HepG2 (cell line): ENCODE data around the gene TTPAL. TPM values are rescaled to one million over a fixed set of nuclear protein-coding genes. Genes with fewer than 3 reads are reported as not detected.

Experiments used
- ARHGAP35 ChIP-seq: sonication (generic); formaldehyde crosslinking; IDR thresholded peaks from 2 replicates; pipeline ENCODE4 v1.9.0; 2022; ENCODE audit warnings: mild to moderate bottlenecking, inconsistent platforms, moderate library complexity, missing genetic modification reagents, borderline replicate concordance
- ASH2L ChIP-seq: fragments of 300-600, 200-600 bp; sonication (generic); IDR thresholded peaks from 2 replicates; pipeline ENCODE4 v1.7.0; 2017; ENCODE audit warnings: low read depth, mild to moderate bottlenecking, moderate library complexity, mixed read lengths, low read length; ENCODE audit not compliant: insufficient read length
- CEBPB ChIP-seq: IDR thresholded peaks from 2 replicates; pipeline ENCODE4 v1.6.1; 2011; ENCODE audit warnings: low read depth, low read length, improper control_type of control experiment, borderline replicate concordance
- CEBPG ChIP-seq: IDR thresholded peaks from 2 replicates; pipeline ENCODE4 v1.6.1; 2016
- CREB1 ChIP-seq, 2 experiments: fragments of 450-650 bp in 1 of 2; IDR thresholded peaks; 2 replicates each; pipeline ENCODE4 v1.6.1; 2016 to 2017; ENCODE audit warnings: control low read depth in 1 of 2, mild to moderate bottlenecking in 1 of 2, missing compliant biosample characterization in 1 of 2, missing genetic modification characterization in 1 of 2
- ELK4 ChIP-seq: sonication (generic); formaldehyde crosslinking; IDR thresholded peaks from 2 replicates; pipeline ENCODE4 v1.9.0; 2021; ENCODE audit warnings: missing genetic modification reagents, borderline replicate concordance
- FOXA1 ChIP-seq, 2 experiments: fragments of 450-650 bp in 1 of 2; sonication (generic) in 1 of 2; formaldehyde crosslinking in 1 of 2; IDR thresholded peaks; 2 replicates each; pipeline versions ENCODE4 v1.4.0 to v1.6.1; 2016 to 2020; ENCODE audit warnings: missing genetic modification reagents in 1 of 2
- FOXA3 ChIP-seq: IDR thresholded peaks from 2 replicates; pipeline ENCODE4 v1.6.1; 2016; ENCODE audit warnings: missing genetic modification reagents, missing compliant biosample characterization
- FOXK1 ChIP-seq: sonication (generic); formaldehyde crosslinking; IDR thresholded peaks from 2 replicates; pipeline ENCODE4 v1.4.0; 2020; ENCODE audit warnings: low read depth, missing genetic modification reagents, borderline replicate concordance
- FOXK2 ChIP-seq: fragments of 450-650 bp; IDR thresholded peaks from 2 replicates; pipeline ENCODE4 v1.6.1; 2016
- FOXP1 ChIP-seq, 2 experiments: fragments of 450-650 bp in 1 of 2; IDR thresholded peaks; 2 replicates each; pipeline ENCODE4 v1.6.1; 2017 to 2018; ENCODE audit warnings: antibody characterized with exemption in 1 of 2
- HDAC1 ChIP-seq: sonication (generic); formaldehyde crosslinking; IDR thresholded peaks from 2 replicates; pipeline ENCODE4 v1.5.1; 2020; ENCODE audit warnings: mild to moderate bottlenecking, missing genetic modification reagents
- HHEX ChIP-seq: IDR thresholded peaks from 2 replicates; pipeline ENCODE4 v1.6.1; 2016; ENCODE audit warnings: control low read depth
- LCORL ChIP-seq, 2 experiments: fragments of 450-650 bp in 1 of 2; sonication (generic) in 1 of 2; formaldehyde crosslinking in 1 of 2; IDR thresholded peaks; 2 replicates each; pipeline versions ENCODE4 v1.5.0 to v1.6.1; 2017 to 2020; ENCODE audit warnings: antibody characterized with exemption in 1 of 2, missing genetic modification reagents in 1 of 2
- MED1 ChIP-seq: sonication (generic); formaldehyde crosslinking; IDR thresholded peaks from 2 replicates; pipeline ENCODE4 v1.4.0; 2020; ENCODE audit warnings: missing genetic modification reagents
- MIXL1 ChIP-seq: IDR thresholded peaks from 2 replicates; pipeline ENCODE4 v1.6.1; 2016
- SATB2 ChIP-seq: sonication (generic); formaldehyde crosslinking; IDR thresholded peaks from 2 replicates; pipeline ENCODE4 v1.5.0; 2020; ENCODE audit warnings: missing genetic modification reagents
- SOX6 ChIP-seq, 2 experiments: fragments of 450-650 bp in 1 of 2; sonication (generic) in 1 of 2; formaldehyde crosslinking in 1 of 2; IDR thresholded peaks; 2 replicates each; pipeline versions ENCODE4 v1.4.0 to v1.6.1; 2017 to 2020; ENCODE audit warnings: antibody characterized with exemption in 1 of 2, mild to moderate bottlenecking in 1 of 2, missing genetic modification reagents in 1 of 2
- SP5 ChIP-seq: IDR thresholded peaks from 2 replicates; pipeline ENCODE4 v1.6.1; 2016; ENCODE audit warnings: low read depth, borderline replicate concordance
- TBX2 ChIP-seq: sonication (generic); formaldehyde crosslinking; IDR thresholded peaks from 2 replicates; pipeline ENCODE4 v1.5.0; 2020; ENCODE audit warnings: missing genetic modification reagents, mild to moderate bottlenecking, borderline replicate concordance
- ZFP36L1 ChIP-seq: sonication (generic); formaldehyde crosslinking; IDR thresholded peaks from 2 replicates; pipeline ENCODE4 v1.8.0; 2022; ENCODE audit warnings: mild to moderate bottlenecking, missing genetic modification reagents, moderate library complexity
- ZNF782 ChIP-seq: sonication (generic); formaldehyde crosslinking; IDR thresholded peaks from 2 replicates; pipeline ENCODE4 v1.4.0; 2020; ENCODE audit warnings: missing genetic modification reagents, mild to moderate bottlenecking, borderline replicate concordance
- polyA plus RNA-seq, 8 experiments: library from polyadenylated mRNA; depleted of rRNA in 3 of 8; stranded (reverse) in 7 of 8; unstranded in 1 of 8; fragments of >200 nt; fragmentation: Illumina TruSeq in 4 of 8; extraction: Trizol in 4 of 8; gene quantifications; 2 replicates each; pipeline versions ENCODE4 v1.2.1 to v1.2.3, GENCODE V29; 2011 to 2016; ENCODE audit warnings: low read depth in 4 of 8, missing spikeins in 1 of 8, mixed read lengths in 1 of 8; ENCODE audit not compliant: insufficient read depth in 1 of 8
- total RNA-seq, 5 experiments: library from RNA; depleted of rRNA; stranded (reverse); fragments of >200 nt; fragmentation: Illumina TruSeq; extraction: Trizol; gene quantifications; 2 replicates each; pipeline ENCODE4 v1.2.3, GENCODE V29; 2016; ENCODE audit warnings: low read depth in 1 of 5
- TF ChIP-seq, protein P1 (sequence below): IDR thresholded peaks from 2 replicates; pipeline ENCODE4 v1.6.1; 2016; ENCODE audit warnings: low read depth, missing genetic modification reagents, missing compliant biosample characterization

The TTPAL gene
- total and polyA plus RNA-seq, 2 of the 13 experiments (the other 11 are each of a cell fraction or from before 2014, with no cell fraction given) = 4.3 to 18.8 TPM

- TF ChIP-seq ARHGAP35 (CRISPR knock-in tag) = no peak
- no peak for TF ChIP-seq SP5 (CRISPR knock-in tag)
- TF ChIP-seq SATB2 (CRISPR knock-in tag) = no peak
- TF ChIP-seq LCORL (IDR thresholded peaks at IDR 0.05) = no peak
- TF ChIP-seq LCORL (CRISPR knock-in tag; IDR thresholded peaks at IDR 0.05) = 0 out of 2 replicates have a peak, but pooled peaks have one; percentile 56
- no peak for TF ChIP-seq SOX6 (IDR thresholded peaks at IDR 0.05)
- TF ChIP-seq SOX6 (CRISPR knock-in tag; IDR thresholded peaks at IDR 0.05) = peak; percentile 70
- TF ChIP-seq FOXK2 = peak; percentile 27; the same call in 1 of the 2 replicates
- TF ChIP-seq MIXL1 (CRISPR knock-in tag) = 0 out of 2 replicates have a peak, but pooled peaks have one; percentile 24
- peak; percentile 59; the same call in 1 of the 2 replicates for TF ChIP-seq HDAC1 (CRISPR knock-in tag)
- no peak for TF ChIP-seq FOXP1 (IDR thresholded peaks at IDR 0.05)
- TF ChIP-seq FOXP1 (CRISPR knock-in tag; IDR thresholded peaks at IDR 0.05) = 0 out of 2 replicates have a peak, but pooled peaks have one; percentile 31
- no peak for TF ChIP-seq ZFP36L1 (CRISPR knock-in tag)
- TF ChIP-seq FOXA3 (CRISPR knock-in tag) = peak; percentile 73
- TF ChIP-seq, protein P1, sequence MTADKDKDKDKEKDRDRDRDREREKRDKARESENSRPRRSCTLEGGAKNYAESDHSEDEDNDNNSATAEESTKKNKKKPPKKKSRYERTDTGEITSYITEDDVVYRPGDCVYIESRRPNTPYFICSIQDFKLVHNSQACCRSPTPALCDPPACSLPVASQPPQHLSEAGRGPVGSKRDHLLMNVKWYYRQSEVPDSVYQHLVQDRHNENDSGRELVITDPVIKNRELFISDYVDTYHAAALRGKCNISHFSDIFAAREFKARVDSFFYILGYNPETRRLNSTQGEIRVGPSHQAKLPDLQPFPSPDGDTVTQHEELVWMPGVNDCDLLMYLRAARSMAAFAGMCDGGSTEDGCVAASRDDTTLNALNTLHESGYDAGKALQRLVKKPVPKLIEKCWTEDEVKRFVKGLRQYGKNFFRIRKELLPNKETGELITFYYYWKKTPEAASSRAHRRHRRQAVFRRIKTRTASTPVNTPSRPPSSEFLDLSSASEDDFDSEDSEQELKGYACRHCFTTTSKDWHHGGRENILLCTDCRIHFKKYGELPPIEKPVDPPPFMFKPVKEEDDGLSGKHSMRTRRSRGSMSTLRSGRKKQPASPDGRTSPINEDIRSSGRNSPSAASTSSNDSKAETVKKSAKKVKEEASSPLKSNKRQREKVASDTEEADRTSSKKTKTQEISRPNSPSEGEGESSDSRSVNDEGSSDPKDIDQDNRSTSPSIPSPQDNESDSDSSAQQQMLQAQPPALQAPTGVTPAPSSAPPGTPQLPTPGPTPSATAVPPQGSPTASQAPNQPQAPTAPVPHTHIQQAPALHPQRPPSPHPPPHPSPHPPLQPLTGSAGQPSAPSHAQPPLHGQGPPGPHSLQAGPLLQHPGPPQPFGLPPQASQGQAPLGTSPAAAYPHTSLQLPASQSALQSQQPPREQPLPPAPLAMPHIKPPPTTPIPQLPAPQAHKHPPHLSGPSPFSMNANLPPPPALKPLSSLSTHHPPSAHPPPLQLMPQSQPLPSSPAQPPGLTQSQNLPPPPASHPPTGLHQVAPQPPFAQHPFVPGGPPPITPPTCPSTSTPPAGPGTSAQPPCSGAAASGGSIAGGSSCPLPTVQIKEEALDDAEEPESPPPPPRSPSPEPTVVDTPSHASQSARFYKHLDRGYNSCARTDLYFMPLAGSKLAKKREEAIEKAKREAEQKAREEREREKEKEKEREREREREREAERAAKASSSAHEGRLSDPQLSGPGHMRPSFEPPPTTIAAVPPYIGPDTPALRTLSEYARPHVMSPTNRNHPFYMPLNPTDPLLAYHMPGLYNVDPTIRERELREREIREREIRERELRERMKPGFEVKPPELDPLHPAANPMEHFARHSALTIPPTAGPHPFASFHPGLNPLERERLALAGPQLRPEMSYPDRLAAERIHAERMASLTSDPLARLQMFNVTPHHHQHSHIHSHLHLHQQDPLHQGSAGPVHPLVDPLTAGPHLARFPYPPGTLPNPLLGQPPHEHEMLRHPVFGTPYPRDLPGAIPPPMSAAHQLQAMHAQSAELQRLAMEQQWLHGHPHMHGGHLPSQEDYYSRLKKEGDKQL = no peak
- peak; percentile 34; the same call in 1 of the 2 replicates for TF ChIP-seq FOXA1 (IDR thresholded peaks at IDR 0.05)
- TF ChIP-seq FOXA1 (CRISPR knock-in tag; IDR thresholded peaks at IDR 0.05) = peak; percentile 52
- 0 out of 2 replicates have a peak, but pooled peaks have one; percentile 35 for TF ChIP-seq FOXK1 (CRISPR knock-in tag)
- TF ChIP-seq HHEX (CRISPR knock-in tag) = no peak
- peak; percentile 85 for TF ChIP-seq CEBPB
- TF ChIP-seq ELK4 = no peak
- TF ChIP-seq MED1 (CRISPR knock-in tag) = 0 out of 2 replicates have a peak, but pooled peaks have one; percentile 15
- TF ChIP-seq TBX2 (CRISPR knock-in tag) = 0 out of 2 replicates have a peak, but pooled peaks have one; percentile 16
- peak; percentile 68 for TF ChIP-seq ASH2L
- peak; percentile 73 for TF ChIP-seq CEBPG (CRISPR knock-in tag)
- no peak for TF ChIP-seq ZNF782 (CRISPR knock-in tag)
- no peak for TF ChIP-seq CREB1 (IDR thresholded peaks at IDR 0.05)
- peak; percentile 41; the same call in 1 of the 2 replicates for TF ChIP-seq CREB1 (CRISPR knock-in tag; IDR thresholded peaks at IDR 0.05)
Measured at GRCh38 chr20:44504402-44505307, 29.0 kb downstream of the TTPAL start (continued).
